WERI-Rb-1 (cell line): ENCODE results near the gene RPL14.

Source experiments
- DNase-seq: peaks from one replicate; pipeline ENCODE4 v3.0.0-alpha.2; 2020
- H3K27ac ChIP-seq: fragments of 250-450 bp; sonication (Bioruptor Pico); 2 replicates; pipeline ENCODE4 v1.5.1; 2020; ENCODE audit warnings: mild to moderate bottlenecking, moderate library complexity
- H3K27me3 ChIP-seq: fragments of 250-450 bp; sonication (Bioruptor Pico); 2 replicates; pipeline ENCODE4 v1.5.1; 2021; ENCODE audit warnings: mild to moderate bottlenecking, low read depth, moderate library complexity; ENCODE audit not compliant: insufficient read depth, severe bottlenecking
- H3K36me3 ChIP-seq: fragments of 250-450 bp; sonication (Bioruptor Pico); 2 replicates; pipeline ENCODE4 v1.5.1; 2020; ENCODE audit warnings: mild to moderate bottlenecking, moderate library complexity
- H3K4me3 ChIP-seq: 2 replicates; pipeline ENCODE4 v1.5.1; 2011; ENCODE audit warnings: low read depth, mild to moderate bottlenecking, control low read depth, low read length
- H3K9me3 ChIP-seq: fragments of 250-450 bp; sonication (Bioruptor Pico); 2 replicates; pipeline ENCODE4 v1.5.1; 2021; ENCODE audit warnings: mild to moderate bottlenecking, moderate library complexity; ENCODE audit not compliant: severe bottlenecking
- TF ChIP-seq, protein P1 (sequence below): IDR thresholded peaks from 2 replicates; pipeline ENCODE4 v1.5.1; 2011; ENCODE audit warnings: low read depth, mild to moderate bottlenecking, control low read depth, inconsistent platforms, low read length

Gene RPL14

DNA sequence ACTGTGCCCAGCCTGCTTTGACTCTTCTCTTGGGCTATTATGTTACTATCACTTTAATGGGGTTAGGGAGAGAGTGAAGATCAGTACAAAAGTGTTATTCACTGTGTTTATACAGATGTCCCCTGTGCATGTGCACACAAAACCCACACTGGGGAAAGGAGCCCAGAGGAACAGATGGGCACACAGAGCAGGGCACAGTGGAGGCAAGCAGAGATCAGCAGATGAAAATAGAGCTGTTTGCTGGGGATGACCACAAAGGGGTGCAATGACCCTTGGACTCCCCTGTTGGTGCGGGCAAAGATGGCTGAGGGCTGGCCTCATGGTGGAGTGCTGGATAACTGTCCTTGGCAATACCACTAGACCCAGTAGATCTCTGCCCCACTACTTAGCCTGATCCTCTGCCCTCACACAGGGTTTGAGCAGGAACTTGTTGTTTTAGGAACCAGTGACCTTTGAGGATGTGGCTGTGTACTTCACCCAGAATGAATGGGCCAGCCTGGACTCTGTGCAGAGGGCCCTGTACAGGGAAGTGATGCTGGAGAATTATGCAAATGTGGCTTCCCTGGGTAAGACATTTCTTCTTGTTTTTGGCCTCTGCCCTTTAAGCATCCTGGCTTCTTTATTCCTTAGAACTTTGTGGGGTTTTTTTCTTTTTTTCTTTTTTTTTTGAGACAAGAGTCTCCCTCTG is 54.0 kb downstream of the RPL14 start:
- DNase-seq: no peak
- Histone ChIP-seq H3K27me3 (no peaks in the 10 kb centered on the region), H3K4me3 (no peak overlapping the region), H3K36me3 (peaks cover 63% of the 10 kb centered on the region), H3K9me3 (no peaks in the 10 kb centered on the region), H3K27ac (no peak overlapping the region)
- TF ChIP-seq, protein P1, sequence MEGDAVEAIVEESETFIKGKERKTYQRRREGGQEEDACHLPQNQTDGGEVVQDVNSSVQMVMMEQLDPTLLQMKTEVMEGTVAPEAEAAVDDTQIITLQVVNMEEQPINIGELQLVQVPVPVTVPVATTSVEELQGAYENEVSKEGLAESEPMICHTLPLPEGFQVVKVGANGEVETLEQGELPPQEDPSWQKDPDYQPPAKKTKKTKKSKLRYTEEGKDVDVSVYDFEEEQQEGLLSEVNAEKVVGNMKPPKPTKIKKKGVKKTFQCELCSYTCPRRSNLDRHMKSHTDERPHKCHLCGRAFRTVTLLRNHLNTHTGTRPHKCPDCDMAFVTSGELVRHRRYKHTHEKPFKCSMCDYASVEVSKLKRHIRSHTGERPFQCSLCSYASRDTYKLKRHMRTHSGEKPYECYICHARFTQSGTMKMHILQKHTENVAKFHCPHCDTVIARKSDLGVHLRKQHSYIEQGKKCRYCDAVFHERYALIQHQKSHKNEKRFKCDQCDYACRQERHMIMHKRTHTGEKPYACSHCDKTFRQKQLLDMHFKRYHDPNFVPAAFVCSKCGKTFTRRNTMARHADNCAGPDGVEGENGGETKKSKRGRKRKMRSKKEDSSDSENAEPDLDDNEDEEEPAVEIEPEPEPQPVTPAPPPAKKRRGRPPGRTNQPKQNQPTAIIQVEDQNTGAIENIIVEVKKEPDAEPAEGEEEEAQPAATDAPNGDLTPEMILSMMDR: no peak

DNA sequence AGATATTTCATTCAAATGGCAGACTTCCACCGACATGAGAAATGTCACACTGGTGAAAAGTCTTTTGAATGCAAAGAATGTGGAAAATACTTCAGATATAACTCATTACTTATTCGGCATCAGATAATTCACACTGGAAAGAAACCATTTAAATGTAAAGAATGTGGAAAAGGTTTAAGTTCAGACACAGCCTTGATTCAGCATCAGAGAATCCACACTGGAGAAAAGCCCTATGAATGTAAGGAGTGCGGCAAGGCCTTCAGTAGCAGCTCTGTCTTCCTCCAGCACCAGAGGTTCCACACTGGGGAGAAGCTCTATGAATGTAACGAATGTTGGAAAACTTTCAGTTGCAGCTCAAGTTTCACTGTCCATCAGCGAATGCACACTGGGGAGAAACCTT is 59.1 kb downstream of the RPL14 start:
- Histone ChIP-seq H3K27me3 (no peaks in the 10 kb centered on the region), H3K9me3 (no peaks in the 10 kb centered on the region), H3K4me3 (no peak overlapping the region), H3K27ac (no peak overlapping the region), H3K36me3 (peaks cover 58% of the 10 kb centered on the region)
- no peak for DNase-seq
- TF ChIP-seq, protein P1: no peak

DNA sequence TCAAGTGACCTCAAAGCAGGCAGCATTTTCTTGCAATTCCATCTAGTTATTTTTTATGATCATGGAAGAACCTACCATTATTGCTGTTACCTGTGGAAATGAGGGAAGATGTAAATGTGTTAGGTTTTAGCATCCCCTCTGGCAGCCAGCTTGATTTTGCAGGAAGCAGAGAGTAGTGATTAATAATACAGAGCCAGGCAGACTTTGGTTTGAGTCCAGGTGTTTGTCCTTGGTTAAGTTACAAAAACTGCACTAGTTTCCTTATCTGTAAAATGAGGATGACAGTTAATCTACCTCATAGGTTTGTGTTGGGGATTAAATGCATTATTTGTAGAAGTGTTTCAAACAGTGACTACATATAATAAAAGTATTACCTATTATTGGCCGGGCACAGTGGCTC is 60.9 kb downstream of the RPL14 start:
- no peaks in the 10 kb centered on the region for H3K9me3 ChIP-seq
- no peak overlapping the region for H3K27ac ChIP-seq
- no peak overlapping the region for H3K4me3 ChIP-seq
- TF ChIP-seq, protein P1: no peak
- no peaks in the 10 kb centered on the region for H3K27me3 ChIP-seq
- peaks cover 44% of the 10 kb centered on the region for H3K36me3 ChIP-seq
- DNase-seq: no peak
